ES-I3 (cell line): Measurements from ENCODE around the gene CCDC86.

Source experiments
- H3K36me3 ChIP-seq: 2 replicates; pipeline ENCODE4 v1.6.1; 2013; ENCODE audit warnings: mild to moderate bottlenecking, low read length, control low read depth, moderate library complexity; ENCODE audit not compliant: insufficient read depth
- H3K4me1 ChIP-seq: 2 replicates; pipeline ENCODE4 v1.6.1; 2013; ENCODE audit warnings: mild to moderate bottlenecking, control low read depth, low read length; ENCODE audit not compliant: insufficient read depth
- H3K9ac ChIP-seq: 2 replicates; pipeline ENCODE4 v1.6.1; 2013; ENCODE audit warnings: low read depth, mild to moderate bottlenecking, low read length, moderate library complexity
- H3K9me3 ChIP-seq: 2 replicates; pipeline ENCODE4 v1.6.1; 2013; ENCODE audit warnings: mild to moderate bottlenecking, low read length, moderate library complexity; ENCODE audit not compliant: control insufficient read depth, insufficient read depth

Gene CCDC86

GRCh38 chr11:60864856-60865513 is 23.1 kb downstream of the CCDC86 start:
- Histone ChIP-seq H3K36me3 (no peaks in the 10 kb centered on the region), H3K9ac (no peak overlapping the region), H3K4me1 (no peaks in the 10 kb centered on the region), H3K9me3 (no peaks in the 10 kb centered on the region)

- no peaks in the 10 kb centered on the region for H3K4me1 ChIP-seq
- no peaks in the 10 kb centered on the region for H3K36me3 ChIP-seq
- H3K9me3 ChIP-seq: no peaks in the 10 kb centered on the region
- H3K9ac ChIP-seq: no peak within 1 kb of the TSS
Observed at GRCh38 chr11:60866911-60867870, 25.3 kb downstream of the CCDC86 start, which contains the start of gene ZP1. TSS of gene ZP1 (plus strand) at chr11:60867542. CDS start at chr11:60867562, 20 bp downstream.

- Histone ChIP-seq H3K9ac (no peak overlapping the region), H3K4me1 (peaks cover 7% of the 10 kb centered on the region; the same call in 1 of the 2 replicates), H3K36me3 (no peaks in the 10 kb centered on the region), H3K9me3 (no peaks in the 10 kb centered on the region)
Observed at GRCh38 chr11:60867871-60868681, 26.2 kb downstream of the CCDC86 start.

DNA sequence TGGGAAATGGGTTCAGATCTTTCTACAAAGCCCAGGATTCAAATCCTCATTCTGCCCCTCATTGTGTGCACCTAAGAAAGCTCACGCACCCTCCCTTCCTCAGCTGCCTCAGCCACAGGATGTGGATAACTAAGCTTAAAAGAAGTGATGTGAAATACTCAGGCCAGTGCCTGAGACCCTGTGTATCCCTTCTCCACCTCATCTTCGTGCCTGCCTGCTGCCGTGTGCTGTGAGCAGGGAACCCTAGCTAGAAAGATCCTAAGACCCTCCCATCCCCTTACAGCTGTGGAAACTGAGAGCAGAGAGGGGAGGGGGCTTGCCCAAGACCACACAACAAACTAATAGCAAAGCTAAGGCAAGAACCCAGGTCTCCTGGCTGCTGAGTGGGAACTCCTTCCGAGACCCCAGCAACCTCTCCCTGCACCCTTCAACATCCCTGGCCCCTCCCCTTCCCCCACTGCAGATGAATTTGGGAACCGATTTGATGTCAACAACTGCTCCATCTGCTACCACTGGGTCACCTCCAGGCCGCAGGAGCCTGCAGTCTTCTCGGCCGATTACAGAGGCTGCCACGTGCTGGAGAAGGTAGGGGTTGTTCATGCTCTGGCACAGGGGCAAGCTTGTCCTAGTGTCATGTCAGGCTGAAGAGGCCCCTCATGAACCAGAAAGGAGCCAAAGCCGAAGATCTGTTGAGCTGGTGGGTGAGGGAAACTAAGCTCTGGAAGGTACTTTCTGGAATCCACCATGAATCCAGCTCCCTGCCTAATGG is 27.0 kb downstream of the CCDC86 start:
- no peaks in the 10 kb centered on the region for H3K9me3 ChIP-seq
- peaks cover 12% of the 10 kb centered on the region; the same call in 1 of the 2 replicates for H3K4me1 ChIP-seq
- H3K9ac ChIP-seq: no peak overlapping the region

DNA sequence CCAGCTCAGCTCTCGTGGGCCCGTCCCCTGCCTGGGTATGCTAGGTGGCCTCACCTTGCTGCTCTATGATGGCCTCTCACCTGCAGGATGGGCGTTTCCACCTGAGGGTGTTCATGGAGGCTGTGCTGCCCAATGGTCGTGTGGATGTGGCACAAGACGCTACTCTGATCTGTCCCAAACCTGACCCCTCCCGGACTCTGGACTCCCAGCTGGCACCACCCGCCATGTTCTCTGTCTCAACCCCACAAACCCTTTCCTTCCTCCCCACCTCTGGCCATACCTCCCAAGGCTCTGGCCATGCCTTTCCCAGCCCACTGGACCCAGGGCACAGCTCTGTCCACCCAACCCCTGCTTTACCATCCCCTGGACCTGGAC is 27.5 kb downstream of the CCDC86 start:
- H3K9me3 ChIP-seq: no peaks in the 10 kb centered on the region
- no peak overlapping the region for H3K9ac ChIP-seq
- H3K4me1 ChIP-seq: peaks cover 12% of the 10 kb centered on the region; the same call in 1 of the 2 replicates
- H3K36me3 ChIP-seq: no peaks in the 10 kb centered on the region

More for the DNA sequence above, 27.0 kb downstream of the CCDC86 start:
- no peaks in the 10 kb centered on the region for H3K36me3 ChIP-seq

DNA sequence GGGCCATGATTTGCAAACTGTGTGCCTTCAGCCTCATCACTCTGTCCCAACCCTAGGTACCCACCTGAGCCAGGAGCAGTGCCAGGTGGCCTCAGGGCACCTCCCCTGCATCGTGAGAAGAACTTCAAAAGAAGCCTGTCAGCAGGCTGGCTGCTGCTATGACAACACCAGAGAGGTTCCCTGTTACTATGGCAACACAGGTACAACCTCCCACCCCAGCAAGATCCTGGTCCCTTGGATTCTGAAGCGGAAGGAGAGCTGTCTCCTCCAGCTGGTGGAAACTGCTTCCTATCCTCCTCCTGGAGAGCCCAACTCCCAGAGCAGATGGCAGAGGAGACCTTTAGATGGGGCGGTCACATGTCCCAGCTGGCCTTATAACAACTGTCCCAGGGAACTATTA is 28.4 kb downstream of the CCDC86 start:
- H3K4me1 ChIP-seq: peaks cover 12% of the 10 kb centered on the region; the same call in 1 of the 2 replicates
- H3K36me3 ChIP-seq: no peaks in the 10 kb centered on the region
- no peaks in the 10 kb centered on the region for H3K9me3 ChIP-seq
- no peak overlapping the region for H3K9ac ChIP-seq

- peaks cover 12% of the 10 kb centered on the region; the same call in 1 of the 2 replicates for H3K4me1 ChIP-seq
- H3K36me3 ChIP-seq: no peaks in the 10 kb centered on the region
- no peaks in the 10 kb centered on the region for H3K9me3 ChIP-seq
- no peak overlapping the region for H3K9ac ChIP-seq
Observed at GRCh38 chr11:60870733-60871377, 28.9 kb downstream of the CCDC86 start.

DNA sequence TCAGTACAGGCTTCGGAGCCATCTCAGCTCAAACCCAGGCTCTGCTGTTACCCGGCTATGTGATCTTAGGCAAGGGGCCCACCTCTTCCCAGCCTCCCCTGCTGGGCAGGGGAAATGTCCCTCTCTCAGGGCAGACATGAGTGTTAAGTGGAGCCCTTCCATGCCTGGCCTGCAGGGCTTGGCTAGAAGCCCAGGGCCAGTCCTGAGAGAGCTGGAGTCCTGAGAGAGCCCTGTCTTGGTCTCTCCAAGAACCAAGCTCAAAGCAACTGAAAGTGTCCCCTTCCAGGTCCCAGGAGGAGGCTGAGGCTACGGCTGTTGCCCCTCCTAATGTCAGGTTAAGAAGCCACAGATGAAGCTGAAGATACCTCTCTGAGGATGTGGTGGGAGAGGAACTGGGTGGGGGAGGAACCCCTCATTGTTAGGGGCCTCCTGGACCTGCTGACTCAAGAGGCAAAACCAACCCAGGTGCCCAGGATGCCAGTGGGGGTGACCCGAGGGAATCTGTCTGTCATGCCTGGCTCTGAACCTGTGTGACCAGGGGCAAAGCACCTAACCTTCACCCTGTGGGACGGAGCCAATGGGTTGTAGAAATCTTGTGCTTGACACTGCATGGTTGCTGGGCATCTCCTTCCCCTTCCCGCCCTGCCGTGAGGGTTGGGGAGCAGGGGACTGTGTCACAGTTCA is 29.6 kb downstream of the CCDC86 start:
- peaks cover 12% of the 10 kb centered on the region; the same call in 1 of the 2 replicates for H3K4me1 ChIP-seq
- no peaks in the 10 kb centered on the region for H3K36me3 ChIP-seq
- no peaks in the 10 kb centered on the region for H3K9me3 ChIP-seq
- H3K9ac ChIP-seq: no peak overlapping the region

GRCh38 chr11:60872124-60872960 is 30.4 kb downstream of the CCDC86 start:
- no peak overlapping the region for H3K9ac ChIP-seq
- peaks cover 12% of the 10 kb centered on the region; the same call in 1 of the 2 replicates for H3K4me1 ChIP-seq
- no peaks in the 10 kb centered on the region for H3K9me3 ChIP-seq
- no peaks in the 10 kb centered on the region for H3K36me3 ChIP-seq

GRCh38 chr11:60872961-60873524 is 31.1 kb downstream of the CCDC86 start:
- no peaks in the 10 kb centered on the region for H3K9me3 ChIP-seq
- H3K36me3 ChIP-seq: no peaks in the 10 kb centered on the region
- no peak overlapping the region for H3K9ac ChIP-seq
- peaks cover 12% of the 10 kb centered on the region; the same call in 1 of the 2 replicates for H3K4me1 ChIP-seq

GRCh38 chr11:60873533-60873932 is 31.6 kb downstream of the CCDC86 start:
- Histone ChIP-seq H3K9me3 (no peaks in the 10 kb centered on the region), H3K9ac (no peak overlapping the region), H3K36me3 (no peaks in the 10 kb centered on the region), H3K4me1 (peaks cover 12% of the 10 kb centered on the region; the same call in 1 of the 2 replicates)
